ENCODE data around the gene SPATA31E1. TPM values are rescaled to one million over a fixed set of nuclear protein-coding genes. Genes with fewer than 3 reads are reported as not detected.

Gene SPATA31E1
- total and polyA plus RNA-seq, 10 of the 15 experiments (the other 5 are each of a cell fraction or from before 2014, with no cell fraction given) = not detected

- TF ChIP-seq ZNF592 (IDR thresholded peaks at IDR 0.05) = no peak
- TF ChIP-seq RCOR1 (conservative IDR thresholded peaks at IDR 0.05; ENCODE audit: low read depth, low read length) = no peak
- TF ChIP-seq, protein P1, sequence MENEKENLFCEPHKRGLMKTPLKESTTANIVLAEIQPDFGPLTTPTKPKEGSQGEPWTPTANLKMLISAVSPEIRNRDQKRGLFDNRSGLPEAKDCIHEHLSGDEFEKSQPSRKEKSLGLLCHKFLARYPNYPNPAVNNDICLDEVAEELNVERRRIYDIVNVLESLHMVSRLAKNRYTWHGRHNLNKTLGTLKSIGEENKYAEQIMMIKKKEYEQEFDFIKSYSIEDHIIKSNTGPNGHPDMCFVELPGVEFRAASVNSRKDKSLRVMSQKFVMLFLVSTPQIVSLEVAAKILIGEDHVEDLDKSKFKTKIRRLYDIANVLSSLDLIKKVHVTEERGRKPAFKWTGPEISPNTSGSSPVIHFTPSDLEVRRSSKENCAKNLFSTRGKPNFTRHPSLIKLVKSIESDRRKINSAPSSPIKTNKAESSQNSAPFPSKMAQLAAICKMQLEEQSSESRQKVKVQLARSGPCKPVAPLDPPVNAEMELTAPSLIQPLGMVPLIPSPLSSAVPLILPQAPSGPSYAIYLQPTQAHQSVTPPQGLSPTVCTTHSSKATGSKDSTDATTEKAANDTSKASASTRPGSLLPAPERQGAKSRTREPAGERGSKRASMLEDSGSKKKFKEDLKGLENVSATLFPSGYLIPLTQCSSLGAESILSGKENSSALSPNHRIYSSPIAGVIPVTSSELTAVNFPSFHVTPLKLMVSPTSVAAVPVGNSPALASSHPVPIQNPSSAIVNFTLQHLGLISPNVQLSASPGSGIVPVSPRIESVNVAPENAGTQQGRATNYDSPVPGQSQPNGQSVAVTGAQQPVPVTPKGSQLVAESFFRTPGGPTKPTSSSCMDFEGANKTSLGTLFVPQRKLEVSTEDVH (IDR thresholded peaks at IDR 0.05; ENCODE audit: low read depth, partially characterized antibody) = no peak
- TF ChIP-seq RAD21 (IDR thresholded peaks at IDR 0.05; ENCODE audit: insufficient read depth, low read depth, low read length) = no peak
- no peak for TF ChIP-seq FOXM1 (IDR thresholded peaks at IDR 0.05; ENCODE audit: low read depth, low read length)
- TF ChIP-seq HDAC2 (IDR thresholded peaks at IDR 0.05) = no peak
- TF ChIP-seq YY1 (IDR thresholded peaks at IDR 0.05; ENCODE audit: low read depth, low read length) = no peak
- TF ChIP-seq SUZ12 (IDR thresholded peaks at IDR 0.05; ENCODE audit: unreplicated experiment) = no peak
- TF ChIP-seq POLR2AphosphoS5 (IDR thresholded peaks at IDR 0.05; ENCODE audit: low read length) = no peak
- no peak for TF ChIP-seq CTCF (IDR thresholded peaks at IDR 0.05 in 2 of 3, conservative IDR thresholded peaks at IDR 0.05 in 1 of 3; ENCODE audit: control insufficient read depth in 2 of 3, extremely low read depth in 1 of 3, insufficient read depth in 1 of 3, low read depth in 3 of 3, low read length in 3 of 3)
- TF ChIP-seq ZNF384 (IDR thresholded peaks at IDR 0.05; ENCODE audit: borderline replicate concordance, low read depth, low read length) = no peak
Measured at GRCh38 chr9:87884578-87885459, 2.1 kb downstream of the SPATA31E1 start (continued).

Data from GM12878 (cell line).